Iris pigment epithelial cell (primary cell): ENCODE data around the gene DTWD1.
"Not testable (repeated sequence)": the region's sequence is repeated elsewhere in the genome, so short reads cannot be mapped to it uniquely, and the experiment has no call there.

Source experiments
- DNase-seq: peaks from one replicate; pipeline ENCODE4 v3.0.0-alpha.2; 2011; ENCODE audit warnings: low read depth

Gene DTWD1, protein sequence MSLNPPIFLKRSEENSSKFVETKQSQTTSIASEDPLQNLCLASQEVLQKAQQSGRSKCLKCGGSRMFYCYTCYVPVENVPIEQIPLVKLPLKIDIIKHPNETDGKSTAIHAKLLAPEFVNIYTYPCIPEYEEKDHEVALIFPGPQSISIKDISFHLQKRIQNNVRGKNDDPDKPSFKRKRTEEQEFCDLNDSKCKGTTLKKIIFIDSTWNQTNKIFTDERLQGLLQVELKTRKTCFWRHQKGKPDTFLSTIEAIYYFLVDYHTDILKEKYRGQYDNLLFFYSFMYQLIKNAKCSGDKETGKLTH

DNA sequence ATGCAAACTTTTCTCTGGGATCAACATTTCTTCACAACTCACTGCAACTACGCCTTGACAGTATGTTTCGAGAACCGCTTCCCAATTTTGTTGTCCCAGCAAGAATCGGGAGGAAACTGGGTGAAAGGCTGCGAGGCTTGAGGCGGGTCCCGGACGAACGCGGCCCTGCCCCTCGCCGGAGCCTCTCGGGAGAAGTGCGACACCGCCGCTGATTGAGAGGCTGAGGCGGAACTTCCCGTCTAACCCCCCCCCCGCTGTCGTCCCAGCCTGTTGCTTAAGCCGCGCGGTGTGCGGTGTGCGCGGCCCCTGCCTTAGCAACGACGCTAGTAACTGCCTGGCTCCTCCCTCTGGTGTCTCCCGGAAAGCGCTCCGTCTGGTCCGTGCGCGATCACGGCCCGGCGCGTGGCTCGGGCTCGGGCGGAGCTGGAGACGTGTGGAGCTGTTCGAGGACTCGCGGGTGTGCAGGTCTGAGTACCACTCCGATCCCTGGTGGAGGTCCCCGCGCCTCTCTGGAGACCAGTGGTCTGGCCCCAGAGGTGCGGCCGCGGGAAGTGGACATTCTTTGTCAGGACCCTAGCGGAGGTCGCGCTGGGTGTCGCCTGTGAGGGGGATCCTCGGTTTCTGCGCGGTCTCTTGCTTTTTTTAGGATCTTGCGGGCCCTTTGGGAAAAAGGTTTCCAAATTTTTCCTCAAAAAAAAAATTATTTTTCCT, at the start of gene DTWD1, which contains the start of gene FAM227B:
DTWD1 (plus strand) TSS at position 391 of the 711 bp plus-strand sequence. CDS start 4,120 bp downstream, outside the sequence.
FAM227B (minus strand) TSS at position 161 of the 711 bp plus-strand sequence. CDS start 5,647 bp downstream, outside the sequence.
- DNase-seq = peak; percentile 100

DNA sequence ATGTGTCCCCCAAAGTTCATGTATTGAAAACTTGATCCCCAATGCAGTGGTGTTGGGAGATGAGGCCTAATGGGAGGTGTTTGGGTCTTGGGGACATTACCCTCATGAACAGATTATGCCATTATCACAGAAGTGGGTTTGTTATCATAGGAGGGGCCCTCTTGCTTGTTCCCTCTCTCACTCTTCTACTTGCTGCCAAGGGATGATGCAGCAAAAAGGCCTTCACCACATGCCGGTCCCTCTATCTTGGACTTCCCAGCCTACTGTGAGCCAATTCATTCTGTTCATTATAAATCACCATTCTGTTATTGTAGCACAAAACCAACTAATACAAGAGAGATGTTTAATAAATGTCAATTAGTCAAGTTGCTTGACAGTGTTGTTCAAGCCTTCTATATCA, 47.4 kb upstream of the DTWD1 start:
- no peak for DNase-seq

DNA sequence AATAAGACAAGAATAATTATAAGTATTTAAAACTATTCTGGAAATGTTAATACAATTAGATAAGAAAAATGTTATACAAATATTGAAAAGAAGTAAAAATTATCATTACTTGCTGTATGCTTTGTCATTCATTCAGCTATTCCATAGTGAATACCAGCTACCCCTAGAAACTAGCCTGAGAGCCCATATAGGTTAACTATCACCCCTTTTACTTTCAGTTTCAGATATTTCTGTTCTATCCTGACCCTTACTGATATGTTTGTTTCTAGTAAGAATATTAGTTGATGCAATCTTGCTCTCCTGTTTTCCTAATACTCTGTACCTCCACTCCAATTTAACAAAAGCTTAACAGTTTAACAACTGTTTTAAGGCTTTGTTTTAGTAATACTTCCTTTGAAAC, 31.8 kb upstream of the DTWD1 start:
- DNase-seq = peak; percentile 12

DNA sequence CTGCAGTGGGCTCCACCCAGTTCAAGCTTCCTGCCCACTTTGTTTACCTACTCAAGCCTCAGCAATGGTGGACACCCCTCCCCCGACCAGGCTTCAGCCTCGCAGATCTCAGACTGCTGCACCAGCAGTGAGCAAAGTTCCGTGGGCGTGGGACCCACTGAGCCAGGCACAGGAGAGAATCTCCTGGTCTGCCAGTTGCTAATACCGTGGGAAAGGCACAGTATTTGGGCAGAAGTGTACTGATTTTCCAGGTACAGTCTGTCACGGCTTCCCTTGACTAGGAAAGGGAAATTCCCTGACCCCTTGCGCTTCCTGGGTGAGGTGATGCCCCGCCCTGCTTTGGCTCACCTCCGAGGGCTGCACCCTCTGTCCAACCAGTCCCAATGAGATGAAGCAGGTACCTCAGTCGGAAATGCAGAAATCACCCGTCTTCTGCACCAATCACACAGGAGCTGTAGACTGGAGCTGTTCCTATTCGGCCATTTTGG, 28.0 kb upstream of the DTWD1 start:
- not testable (repeated sequence) for DNase-seq

DNA sequence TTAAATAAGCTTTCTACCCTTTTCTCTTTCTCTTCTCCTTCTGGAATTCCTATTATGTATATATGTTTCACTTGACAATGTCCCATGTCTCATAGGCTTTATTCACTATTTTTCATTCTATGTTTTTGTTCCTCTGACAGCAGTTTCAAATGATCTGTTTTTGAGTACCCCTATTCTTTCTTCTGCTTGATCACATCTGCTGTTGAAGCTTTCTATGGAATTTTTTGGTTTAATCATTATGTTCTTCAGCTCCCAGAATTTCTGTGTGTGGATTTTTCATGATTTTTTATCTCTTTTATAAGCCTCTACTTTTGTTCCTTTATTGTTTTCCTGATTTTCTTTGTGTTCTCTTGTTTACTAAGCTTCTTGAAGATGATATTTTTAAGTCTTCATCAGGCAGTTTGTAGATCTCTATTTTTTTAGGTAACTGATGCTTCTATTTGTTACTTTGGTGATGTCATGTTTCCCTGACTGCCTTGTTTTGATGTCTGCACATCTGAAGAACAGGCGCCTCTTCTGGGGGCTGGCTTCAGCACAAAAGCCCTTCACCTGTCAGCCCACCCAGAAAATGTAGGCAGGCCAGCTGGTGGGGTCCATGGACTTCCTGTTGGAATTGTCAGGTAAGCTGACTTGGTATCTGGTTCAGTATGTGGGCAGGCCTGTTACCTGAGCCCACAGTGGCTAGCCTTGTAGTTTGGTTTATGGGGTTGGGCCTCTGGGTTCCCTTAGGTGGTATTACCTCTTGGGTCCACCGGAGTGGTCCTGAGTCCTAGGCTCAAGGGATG, 16.0 kb upstream of the DTWD1 start:
- no peak for DNase-seq

DNA sequence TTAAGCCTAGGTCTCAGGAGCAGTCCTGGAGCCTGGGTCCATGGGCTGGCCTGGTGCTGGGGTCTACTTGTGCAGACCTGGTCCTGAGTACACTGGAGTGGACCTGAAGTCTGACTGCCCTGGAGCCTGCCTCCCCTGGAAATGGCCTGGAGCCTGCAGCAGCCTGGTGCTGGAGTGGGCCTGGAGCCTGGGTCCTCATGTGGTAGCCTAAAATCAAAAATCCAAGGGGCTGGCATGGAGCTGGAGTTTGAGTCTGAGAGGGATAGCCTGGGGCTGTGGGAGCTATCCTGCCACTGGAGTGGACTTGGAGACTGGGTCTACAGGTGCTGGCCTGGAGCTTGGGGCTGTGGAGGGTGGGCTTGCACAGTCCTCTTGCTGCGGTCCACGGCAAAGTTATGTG, 15.3 kb upstream of the DTWD1 start:
- DNase-seq = no peak

DNA sequence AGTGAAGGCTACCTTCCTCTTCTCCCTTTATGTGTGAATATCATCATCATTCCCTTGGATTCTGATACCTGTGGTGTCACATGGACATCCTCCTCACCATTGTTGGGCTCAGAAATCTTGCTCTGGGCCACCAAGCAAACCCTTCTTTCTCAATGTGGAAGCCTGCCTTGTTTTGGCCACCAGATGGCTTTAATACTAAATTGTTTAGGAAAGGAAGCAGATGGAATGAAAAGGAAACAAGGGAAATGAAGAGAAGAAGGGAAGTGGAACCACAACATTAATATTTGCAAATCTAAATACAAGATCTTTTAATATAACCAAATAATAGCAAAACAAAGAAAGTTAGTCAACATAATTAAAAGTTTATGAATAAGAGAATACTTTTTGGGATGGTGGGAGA, 14.3 kb upstream of the DTWD1 start:
- no peak for DNase-seq

DNA sequence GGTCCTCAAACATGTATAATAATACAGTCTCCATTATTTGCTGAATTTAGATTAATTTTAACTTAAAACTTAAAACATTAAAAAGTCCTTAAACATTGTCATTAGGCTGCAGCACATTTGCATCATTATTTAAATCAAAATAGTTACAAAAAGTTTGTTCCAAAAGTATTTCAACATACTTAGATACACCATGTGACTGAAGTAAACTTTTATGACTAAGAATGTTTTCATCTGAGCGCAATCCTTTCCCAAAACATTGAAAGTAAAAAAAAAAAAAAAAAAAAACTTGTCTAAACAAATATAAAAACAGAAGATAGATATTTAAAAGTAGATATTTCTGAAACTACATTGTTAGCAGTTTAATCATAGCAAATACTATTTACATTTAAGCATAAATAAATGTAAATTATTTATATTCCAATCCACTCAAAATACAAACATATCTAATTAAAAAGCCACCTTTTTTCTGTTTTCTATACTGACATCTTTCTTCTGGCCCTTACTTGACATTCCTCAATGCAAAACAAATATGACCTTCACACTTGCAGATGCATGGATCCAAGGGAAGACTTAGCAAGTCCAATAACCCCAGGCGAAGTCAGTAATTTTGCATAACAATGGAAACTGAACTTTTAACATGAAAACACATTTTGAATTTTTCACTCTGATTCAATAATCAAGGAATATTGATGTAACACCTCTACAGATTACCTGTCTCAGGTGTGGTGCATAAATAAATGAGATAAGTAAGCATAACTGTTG, 10.5 kb upstream of the DTWD1 start:
- DNase-seq = peak; percentile 24

DNA sequence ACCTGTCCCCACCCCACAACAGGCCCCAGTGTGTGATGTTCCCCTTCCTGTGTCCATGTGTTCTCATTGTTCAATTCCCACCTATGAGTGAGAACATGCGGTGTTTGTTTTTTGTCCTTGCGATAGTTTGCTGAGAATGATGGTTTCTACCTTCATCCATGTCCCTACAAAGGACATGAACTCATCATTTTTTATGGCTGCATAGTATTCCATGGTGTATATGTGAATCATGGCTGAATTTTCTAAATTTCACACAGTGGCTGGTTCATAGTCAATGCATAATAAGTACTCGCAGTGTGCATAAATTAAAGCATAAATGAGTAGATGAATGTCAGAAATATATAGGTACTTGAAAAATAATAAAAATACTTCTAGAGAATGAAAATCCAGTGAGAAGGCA, 8.6 kb upstream of the DTWD1 start:
- DNase-seq = not testable (repeated sequence)

DNA sequence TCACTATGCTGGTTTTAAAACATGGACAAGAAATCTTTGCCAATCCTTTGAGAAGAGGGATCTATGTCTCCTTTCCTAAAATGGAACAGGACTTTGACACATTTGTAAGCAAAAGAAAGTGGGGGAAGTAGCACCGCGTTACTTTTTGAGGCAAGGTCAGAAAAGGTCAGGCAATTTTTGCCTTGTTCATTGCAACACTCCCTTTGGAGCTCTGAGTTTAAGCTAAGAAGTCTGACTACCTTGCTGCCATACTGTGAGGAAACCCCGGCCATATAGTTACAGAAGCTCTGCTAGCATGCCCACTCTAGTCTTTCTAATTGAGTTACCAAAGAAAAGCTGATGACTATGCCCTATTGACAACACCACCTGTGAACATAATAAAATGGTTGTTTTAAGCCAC, 1.6 kb upstream of the DTWD1 start:
- no peak for DNase-seq

DNA sequence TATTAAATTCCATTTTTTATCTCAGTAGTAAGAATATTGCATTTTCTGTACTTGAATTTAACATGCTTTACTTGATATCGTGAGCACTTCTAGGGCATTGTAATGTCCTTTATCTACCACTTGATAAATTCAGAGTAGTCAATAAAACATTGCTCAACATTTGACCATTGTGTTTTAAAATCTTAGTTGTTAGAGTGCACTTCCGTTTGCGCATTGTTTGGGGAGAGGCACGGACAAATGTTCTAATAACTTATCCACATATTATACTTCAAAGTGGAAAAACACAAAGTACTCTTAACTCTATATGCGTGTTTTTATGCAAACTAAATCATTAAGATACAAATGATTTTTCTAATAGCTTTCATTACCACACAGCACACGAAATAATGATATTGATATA, 649 bp upstream of the DTWD1 start:
- peak; percentile 65 for DNase-seq

DNA sequence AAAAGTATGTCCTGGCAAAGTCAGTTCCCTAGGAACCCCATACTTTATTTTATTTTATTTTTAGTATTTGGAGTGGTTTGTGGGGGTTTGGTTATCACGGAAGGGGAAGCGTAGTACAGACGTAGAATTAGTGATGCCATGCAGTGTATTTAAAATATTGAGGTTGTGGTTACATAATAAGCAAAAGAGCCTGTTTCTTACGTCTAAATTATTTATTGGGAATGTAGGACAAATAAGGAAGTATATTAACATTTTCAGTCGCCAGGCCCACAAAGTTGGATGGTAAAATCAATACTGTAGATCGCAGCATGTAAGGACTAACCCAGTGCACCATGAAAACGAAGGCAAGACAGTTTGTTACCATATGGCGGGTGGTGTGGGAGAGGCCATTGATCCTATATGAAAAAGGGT, 558 bp downstream of the DTWD1 start:
- peak; percentile 19 for DNase-seq

DNA sequence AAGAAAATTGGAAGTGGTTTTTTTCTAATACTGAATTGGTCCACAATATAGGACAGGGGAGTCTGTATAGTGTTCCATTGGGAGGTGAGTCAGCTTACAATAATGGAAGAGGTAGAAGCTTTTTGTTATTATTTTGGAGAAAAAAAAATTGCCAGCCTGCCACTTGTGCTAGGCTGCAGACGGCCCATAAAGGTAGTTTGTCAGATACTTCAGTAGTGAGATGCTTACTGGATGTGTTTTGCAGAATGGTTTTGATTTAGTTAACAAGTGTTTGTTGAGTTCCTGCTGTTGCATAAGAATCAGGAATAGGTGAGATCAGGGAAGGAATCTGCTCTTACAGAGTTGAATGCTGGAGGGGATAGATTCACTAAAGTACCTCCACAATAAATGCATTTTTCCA, 1.0 kb downstream of the DTWD1 start:
- DNase-seq = peak; percentile 15

DNA sequence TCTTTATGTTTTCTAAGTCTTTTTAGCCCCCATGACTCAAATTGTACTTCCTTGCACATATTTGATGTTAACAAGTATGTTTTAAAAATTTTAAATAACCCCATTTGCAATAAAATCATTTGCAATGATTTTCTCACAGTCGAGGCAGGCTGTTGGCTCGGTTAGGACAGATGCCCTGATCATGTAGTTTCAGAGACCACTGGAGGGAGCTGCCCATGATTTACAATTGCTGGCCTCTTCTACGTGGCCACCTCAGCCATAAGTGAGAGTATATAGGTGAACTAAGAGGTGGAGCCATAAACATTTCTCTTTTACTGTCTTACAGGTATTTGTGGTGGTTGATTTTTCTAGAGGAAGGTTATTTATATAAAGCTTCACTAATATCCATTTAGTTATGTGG, 1.7 kb downstream of the DTWD1 start:
- peak; percentile 33 for DNase-seq

DNA sequence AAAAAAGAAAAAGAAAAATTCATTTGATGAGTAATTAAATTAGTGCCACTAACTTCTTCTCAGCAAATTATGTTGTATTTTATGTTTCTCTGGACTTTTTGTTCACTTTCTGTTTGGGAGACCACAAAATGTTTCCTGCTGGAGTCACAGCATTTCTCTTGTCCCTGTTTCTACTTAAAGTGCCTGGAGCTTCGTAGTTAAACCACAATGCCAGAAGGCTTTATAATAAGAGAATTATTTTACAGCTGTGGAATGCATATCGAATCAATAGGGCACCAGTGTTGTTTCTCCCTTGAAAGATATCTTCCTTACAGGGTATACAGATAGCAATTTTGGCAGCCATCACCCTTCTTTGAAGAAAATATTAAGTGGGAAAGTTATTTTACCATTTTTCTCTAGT, 3.2 kb downstream of the DTWD1 start:
- DNase-seq = peak; percentile 64

DNA sequence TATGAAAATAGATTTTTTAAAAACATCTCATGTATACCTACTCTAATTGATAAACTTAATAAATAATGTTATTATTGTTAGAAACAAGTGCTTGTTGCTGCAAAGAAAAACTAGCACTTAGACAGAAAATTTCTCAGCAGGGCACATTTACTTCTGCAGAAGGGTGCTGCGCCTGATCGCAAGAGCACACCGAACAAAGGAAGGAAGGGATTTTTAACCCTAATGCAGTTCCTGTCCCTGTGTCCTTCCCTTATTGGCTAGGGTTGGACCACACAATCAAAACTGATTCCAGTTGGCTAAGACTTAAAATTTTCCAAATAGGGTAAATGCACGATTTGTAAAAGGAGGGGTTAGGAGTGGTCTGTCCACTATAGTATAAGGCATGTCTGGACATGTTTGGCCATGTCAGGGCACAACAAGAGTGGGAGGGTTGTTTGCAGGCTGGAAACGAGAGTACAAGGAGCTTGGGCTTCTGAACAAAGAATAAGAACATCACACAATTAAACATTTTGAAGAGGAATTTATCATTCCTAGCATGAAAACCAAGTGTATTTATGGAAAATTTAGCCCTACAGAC, 4.7 kb downstream of the DTWD1 start:
- no peak for DNase-seq

DNA sequence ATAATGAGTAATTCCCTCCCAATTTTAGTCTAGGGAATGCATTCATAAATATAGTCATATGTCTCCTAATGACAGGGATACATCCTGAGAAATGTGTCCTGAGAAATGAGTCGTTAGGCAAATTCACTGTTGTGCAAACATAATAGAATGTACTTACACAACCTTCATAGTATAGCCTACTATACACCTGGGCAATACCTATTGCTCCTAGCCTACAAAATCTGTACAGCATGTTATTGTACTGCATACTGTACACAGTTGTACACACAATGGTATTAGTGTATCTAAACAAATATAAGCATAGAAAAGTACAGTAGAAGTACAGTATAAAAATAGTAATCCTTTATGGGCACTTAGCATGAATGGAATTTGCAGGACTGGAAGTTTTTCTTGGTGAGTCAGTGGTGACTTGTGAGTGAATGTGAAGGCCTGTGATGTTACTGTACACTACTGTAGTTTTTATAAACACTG, 6.6 kb downstream of the DTWD1 start:
- peak; percentile 91 for DNase-seq

DNA sequence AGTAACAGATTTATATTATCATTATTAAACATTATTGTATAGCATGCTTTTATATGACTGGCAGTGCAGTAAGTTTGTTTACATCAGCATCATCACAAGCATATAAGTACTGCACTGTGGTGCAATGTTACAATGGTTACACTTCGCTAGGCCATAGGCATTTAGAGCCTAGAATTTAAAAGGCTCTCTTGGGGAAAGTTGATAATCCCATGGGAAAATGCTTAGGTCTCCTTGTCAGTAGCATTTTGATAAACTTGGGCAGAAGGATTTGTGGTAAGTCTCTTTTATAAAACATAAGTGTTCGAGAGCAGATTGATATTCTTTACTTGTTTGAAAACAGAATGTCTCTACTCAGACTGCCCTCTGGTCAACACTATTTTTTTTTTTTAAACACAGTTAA, 7.5 kb downstream of the DTWD1 start:
- DNase-seq = no peak

DNA sequence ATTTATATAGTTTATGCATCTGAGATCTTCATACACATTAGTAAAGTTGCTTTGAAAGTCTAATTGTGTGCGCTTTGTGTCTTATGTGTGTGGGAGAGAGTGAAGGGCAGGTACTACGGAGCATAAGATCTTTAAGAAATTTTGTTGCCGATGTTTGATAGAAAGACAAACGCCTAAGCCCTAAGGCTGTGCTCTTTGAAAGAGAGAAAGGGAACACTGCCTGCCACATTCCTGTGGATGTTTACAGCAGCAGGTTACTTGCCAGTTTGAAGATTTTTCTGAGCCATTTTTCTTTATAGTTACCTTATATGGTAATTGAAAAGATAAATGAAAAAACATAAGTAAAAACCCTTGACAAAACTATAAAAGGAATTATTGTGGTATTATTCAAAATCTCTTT, 17.0 kb downstream of the DTWD1 start:
- DNase-seq = peak; percentile 38

DNA sequence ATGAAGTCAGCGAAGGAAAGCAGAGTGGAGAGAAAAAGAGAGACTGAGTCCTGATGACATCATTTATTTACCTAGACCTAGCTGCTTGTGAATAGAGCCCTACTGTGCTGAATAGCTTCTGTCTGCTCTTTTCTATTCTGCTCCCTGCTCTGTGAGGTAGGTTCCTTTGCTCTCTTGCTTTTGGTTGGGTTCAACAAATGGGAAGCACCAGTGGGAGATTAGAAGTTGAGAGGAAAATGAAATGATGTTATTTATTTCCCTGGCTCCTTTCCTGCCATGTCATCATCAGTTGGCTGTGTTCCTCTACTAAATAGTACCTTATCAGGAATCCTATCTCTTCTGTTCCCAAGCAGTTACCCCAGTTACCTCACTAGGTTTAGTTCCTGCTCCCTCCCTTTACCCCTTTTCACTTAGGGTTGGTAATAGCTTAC, 23.5 kb downstream of the DTWD1 start:
- DNase-seq = peak; percentile 66

DNA sequence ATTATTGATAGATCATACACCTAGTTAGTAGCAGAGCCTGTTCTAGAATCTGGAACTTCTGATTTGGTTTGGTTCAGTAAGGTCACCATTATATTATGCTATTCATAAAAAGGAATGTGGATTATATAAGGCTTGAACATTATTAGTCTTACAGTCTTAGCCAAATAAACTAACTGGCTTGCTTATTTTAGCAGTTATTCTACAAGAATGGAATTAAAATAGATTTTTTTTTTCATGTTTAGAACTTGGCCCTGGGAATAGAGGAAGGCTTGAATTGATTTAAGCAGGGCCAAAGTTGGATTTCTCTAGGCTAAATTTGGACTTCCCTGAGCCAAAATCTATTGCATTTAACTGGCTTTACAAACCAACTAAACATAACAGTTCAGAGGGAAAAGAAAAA, 24.4 kb downstream of the DTWD1 start:
- no peak for DNase-seq
